Measurements from ENCODE around the gene LEMD2. TPM values are rescaled to one million over a fixed set of nuclear protein-coding genes. Genes with fewer than 3 reads are reported as not detected.

LEMD2 gene
- total RNA-seq, 4 donors from 2014 or later, result 37.7 to 47.2 (median 42.3) TPM

DNA sequence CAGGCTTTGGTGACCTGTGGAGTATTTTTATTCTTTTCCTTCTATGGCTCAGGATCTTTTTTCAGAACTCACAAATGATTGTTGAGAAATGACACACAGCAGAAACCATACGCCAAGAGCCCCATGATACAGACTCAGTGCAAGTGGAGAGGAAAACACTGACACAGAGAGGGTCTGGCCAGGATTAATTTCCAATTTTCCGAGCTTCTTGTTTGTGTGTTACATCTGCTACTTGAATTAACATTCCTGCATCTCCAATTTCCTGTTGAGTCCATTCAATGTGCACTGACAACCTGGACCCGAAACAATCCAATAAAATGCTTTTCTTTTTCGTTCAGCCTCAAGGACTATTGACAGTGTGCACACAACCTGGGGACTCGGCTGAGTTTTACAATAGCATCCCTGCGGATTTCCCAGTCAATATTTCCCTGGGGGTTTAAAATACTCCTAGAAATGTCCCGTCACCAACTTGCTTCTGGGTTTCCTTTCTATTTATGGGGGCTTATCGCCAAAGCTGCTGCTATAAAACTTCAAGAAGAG lies 19.8 kb upstream of the LEMD2 start:
- DNase-seq, result no peak
- intact Hi-C loops (cut with DNase I), result no loop called here
- 41 to 44% methylated on average over 8 of the region's 8 CpGs for WGBS, 2 donors

DNA sequence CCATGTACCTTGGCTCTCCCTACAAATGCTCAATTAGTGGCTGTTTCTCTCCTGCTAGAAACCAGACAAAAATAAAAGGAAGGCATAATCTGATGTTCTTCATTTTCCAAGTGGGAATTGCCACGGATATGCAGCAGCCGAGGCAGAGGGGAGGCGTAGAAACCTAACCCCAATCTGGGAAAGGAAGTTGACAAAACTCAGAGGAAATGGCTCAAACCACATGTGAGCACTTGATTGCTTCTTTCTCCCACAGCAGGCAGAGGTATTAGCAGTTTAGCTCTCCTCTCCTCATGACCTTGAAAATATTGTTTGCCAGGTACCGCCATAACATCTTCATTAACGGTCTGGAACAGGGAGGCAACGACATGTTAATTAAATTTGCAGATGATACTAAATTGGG lies 18.7 kb upstream of the LEMD2 start:
- DNase-seq, result no peak
- 39 to 51% methylated on average over 6 of the region's 6 CpGs for WGBS, 2 donors
- TF ChIP-seq, protein P1, sequence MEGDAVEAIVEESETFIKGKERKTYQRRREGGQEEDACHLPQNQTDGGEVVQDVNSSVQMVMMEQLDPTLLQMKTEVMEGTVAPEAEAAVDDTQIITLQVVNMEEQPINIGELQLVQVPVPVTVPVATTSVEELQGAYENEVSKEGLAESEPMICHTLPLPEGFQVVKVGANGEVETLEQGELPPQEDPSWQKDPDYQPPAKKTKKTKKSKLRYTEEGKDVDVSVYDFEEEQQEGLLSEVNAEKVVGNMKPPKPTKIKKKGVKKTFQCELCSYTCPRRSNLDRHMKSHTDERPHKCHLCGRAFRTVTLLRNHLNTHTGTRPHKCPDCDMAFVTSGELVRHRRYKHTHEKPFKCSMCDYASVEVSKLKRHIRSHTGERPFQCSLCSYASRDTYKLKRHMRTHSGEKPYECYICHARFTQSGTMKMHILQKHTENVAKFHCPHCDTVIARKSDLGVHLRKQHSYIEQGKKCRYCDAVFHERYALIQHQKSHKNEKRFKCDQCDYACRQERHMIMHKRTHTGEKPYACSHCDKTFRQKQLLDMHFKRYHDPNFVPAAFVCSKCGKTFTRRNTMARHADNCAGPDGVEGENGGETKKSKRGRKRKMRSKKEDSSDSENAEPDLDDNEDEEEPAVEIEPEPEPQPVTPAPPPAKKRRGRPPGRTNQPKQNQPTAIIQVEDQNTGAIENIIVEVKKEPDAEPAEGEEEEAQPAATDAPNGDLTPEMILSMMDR (IDR thresholded peaks at IDR 0.05), result no peak
- no peak for TF ChIP-seq POLR2A (IDR thresholded peaks at IDR 0.05)
- no peak overlapping the region for H3K27ac ChIP-seq
- no peaks in the 10 kb centered on the region for H3K4me1 ChIP-seq
- no peaks in the 10 kb centered on the region for H3K36me3 ChIP-seq
- no peaks in the 10 kb centered on the region for H3K9me3 ChIP-seq
- H3K27me3 ChIP-seq, result peaks cover 0 to 88% (median 4%) of the 10 kb centered on the region in 4 donors
- H3K4me3 ChIP-seq, result no peak overlapping the region
- intact Hi-C loops (cut with DNase I), result no loop called here

More for the DNA sequence above, 19.8 kb upstream of the LEMD2 start:
- H3K27me3 ChIP-seq, result peaks cover 0 to 89% (median 5%) of the 10 kb centered on the region in 4 donors
- H3K9me3 ChIP-seq, result no peaks in the 10 kb centered on the region
- H3K4me1 ChIP-seq, result no peaks in the 10 kb centered on the region
- TF ChIP-seq, protein P1 (IDR thresholded peaks at IDR 0.05), result no peak
- no peak for TF ChIP-seq POLR2A (IDR thresholded peaks at IDR 0.05)
- no peak overlapping the region for H3K4me3 ChIP-seq
- H3K36me3 ChIP-seq, result no peaks in the 10 kb centered on the region
- no peak overlapping the region for H3K27ac ChIP-seq

DNA sequence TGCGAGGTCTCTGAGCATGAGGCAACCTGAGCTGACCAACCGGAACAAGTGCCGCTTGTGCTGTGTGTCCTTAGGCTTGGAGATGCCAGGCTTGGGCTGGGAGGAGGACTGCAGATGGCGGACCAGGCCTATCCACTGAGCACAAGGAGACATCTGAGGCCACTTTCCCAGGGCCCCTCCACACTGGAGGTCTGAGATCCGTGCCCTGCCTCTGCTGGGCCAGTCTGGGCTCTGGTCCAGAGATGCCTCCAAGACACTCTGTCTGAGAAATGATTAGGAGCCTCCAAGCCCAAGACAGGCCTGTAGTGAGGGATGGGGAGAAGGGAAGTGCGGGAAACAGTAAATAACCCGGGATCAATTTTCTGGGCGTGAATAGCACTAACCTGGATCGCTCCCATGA lies 17.9 kb upstream of the LEMD2 start:
- H3K9me3 ChIP-seq, result no peaks in the 10 kb centered on the region
- H3K27ac ChIP-seq, result no peak overlapping the region
- intact Hi-C loops (cut with DNase I), result no loop called here
- WGBS, 2 donors, result 56 to 65% methylated on average over 4 to 8 of the region's 9 CpGs
- DNase-seq, result no peak
- peaks cover 0 to 88% (median 2%) of the 10 kb centered on the region in 4 donors for H3K27me3 ChIP-seq
- TF ChIP-seq POLR2A (IDR thresholded peaks at IDR 0.05), result no peak
- TF ChIP-seq, protein P1 (IDR thresholded peaks at IDR 0.05), result no peak
- H3K36me3 ChIP-seq, result no peaks in the 10 kb centered on the region
- no peak overlapping the region for H3K4me3 ChIP-seq
- H3K4me1 ChIP-seq, result no peaks in the 10 kb centered on the region

DNA sequence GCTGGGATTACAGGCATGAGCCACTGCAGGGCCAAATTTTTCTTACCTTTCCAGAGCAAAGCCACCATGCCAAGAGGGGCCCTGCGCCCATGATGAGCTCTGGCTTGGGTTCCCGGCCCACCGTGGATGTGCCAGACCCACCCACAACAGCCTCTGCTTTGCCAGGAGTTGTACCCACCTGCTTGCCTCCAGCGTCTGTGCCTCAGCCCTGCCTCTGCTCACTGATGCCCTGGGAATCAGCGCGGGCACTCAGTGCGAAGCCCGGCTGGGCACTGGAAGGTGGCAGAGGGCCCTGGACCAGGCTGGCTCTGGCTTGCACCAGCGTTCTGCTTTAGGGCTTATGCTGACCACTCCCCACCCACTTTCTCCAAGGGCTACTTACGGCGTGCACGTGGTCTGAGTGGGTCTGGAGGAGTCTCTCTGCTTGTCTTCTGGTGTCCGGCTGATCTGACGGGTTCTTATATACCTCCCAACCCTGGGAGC lies 14.7 kb upstream of the LEMD2 start, which contains the start of gene MLN:
MLN (minus strand) TSS at position 433 of the 483 bp plus-strand sequence. CDS start 2,840 bp downstream, outside the sequence.
- Histone ChIP-seq H3K36me3 (no peaks in the 10 kb centered on the region), H3K4me1 (no peaks in the 10 kb centered on the region), H3K9me3 (no peaks in the 10 kb centered on the region), H3K4me3 (no peak within 1 kb of the TSS), H3K27me3 (peaks cover 0 to 94% (median 2%) of the 10 kb centered on the region in 4 donors), H3K27ac (no peak within 1 kb of the TSS)
- TF ChIP-seq, protein P1 (IDR thresholded peaks at IDR 0.05), result no peak
- no peak for TF ChIP-seq POLR2A (IDR thresholded peaks at IDR 0.05)
- WGBS, 2 donors, result 78 to 84% methylated on average over 10 of the region's 14 CpGs
- DNase-seq, result no peak
- intact Hi-C loops (cut with DNase I), result no loop called here

DNA sequence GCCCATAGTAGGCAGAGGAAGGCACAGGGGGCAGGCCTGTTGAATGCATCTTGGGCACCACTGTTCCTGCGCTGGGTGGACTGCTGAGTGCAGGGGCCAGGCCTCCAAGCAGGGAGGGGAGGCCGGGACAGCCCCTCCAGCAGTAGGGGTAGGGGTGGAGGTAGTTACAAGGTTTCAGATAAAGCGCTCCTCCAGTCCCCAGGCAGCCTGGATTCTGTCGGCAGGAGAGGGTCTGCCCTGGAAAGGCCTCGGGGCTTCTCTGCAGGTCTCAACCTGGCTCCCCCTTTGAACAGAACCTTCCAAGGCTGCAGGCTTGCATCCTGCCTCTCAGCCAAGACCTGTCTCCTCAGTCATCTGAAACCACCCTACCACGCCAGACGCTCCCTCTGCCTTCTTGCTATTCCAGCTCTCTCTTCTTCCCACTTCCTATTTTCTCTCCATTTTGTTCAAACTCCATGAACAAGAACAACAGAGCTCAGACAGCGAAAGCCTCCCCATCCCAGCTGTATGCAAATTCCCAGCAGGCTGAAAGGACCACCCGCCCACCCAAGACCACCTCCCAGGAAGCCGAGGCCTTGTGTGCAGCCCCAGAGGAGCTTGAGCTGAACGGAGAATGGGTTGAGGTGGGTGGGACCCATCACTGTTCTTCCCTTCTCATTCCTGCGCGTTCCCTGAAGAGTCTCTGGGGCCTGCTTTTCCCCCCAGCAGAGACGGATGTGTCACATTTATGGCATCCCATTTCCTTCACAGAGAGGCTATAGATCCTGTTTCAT lies 13.4 kb upstream of the LEMD2 start:
- H3K4me3 ChIP-seq, result no peak overlapping the region
- H3K27ac ChIP-seq, result no peak overlapping the region
- H3K36me3 ChIP-seq, result no peaks in the 10 kb centered on the region
- TF ChIP-seq, protein P1 (IDR thresholded peaks at IDR 0.05), result no peak
- H3K4me1 ChIP-seq, result no peaks in the 10 kb centered on the region
- no peaks in the 10 kb centered on the region for H3K9me3 ChIP-seq
- no peak for DNase-seq
- peaks cover 0 to 94% (median under 1%) of the 10 kb centered on the region in 4 donors for H3K27me3 ChIP-seq
- 62 to 68% methylated on average over 11 to 12 of the region's 14 CpGs for WGBS, 2 donors
- intact Hi-C loops (cut with DNase I), result no loop called here

Data from esophagus squamous epithelium (tissue), 5 donors.